Trophoblast cell (in vitro differentiated cells and primary cell): Measurements from ENCODE around the gene PMEPA1.

Experiments used
- DNase-seq, 2 donors: peaks; one replicate each; pipeline ENCODE4 v3.0.0-alpha.2; 2016
- H2AFZ ChIP-seq: 2 replicates; pipeline ENCODE4 v1.6.1; 2013; ENCODE audit warnings: low read length, moderate library complexity, mild to moderate bottlenecking; ENCODE audit not compliant: insufficient read depth, poor library complexity
- H2AK5ac ChIP-seq: 2 replicates; pipeline ENCODE4 v1.6.1; 2013; ENCODE audit warnings: mild to moderate bottlenecking, low read length
- H2BK120ac ChIP-seq: 2 replicates; pipeline ENCODE4 v1.6.1; 2013; ENCODE audit warnings: low read length, mild to moderate bottlenecking, moderate library complexity; ENCODE audit not compliant: insufficient read depth, poor library complexity
- H2BK12ac ChIP-seq: 2 replicates; pipeline ENCODE4 v1.6.1; 2013; ENCODE audit warnings: mild to moderate bottlenecking, low read length, moderate library complexity
- H2BK5ac ChIP-seq: 2 replicates; pipeline ENCODE4 v1.6.1; 2013; ENCODE audit warnings: low read length, low read depth, moderate library complexity, mild to moderate bottlenecking; ENCODE audit not compliant: poor library complexity
- H3K14ac ChIP-seq: 2 replicates; pipeline ENCODE4 v1.6.1; 2013; ENCODE audit warnings: mild to moderate bottlenecking, low read length
- H3K18ac ChIP-seq: 2 replicates; pipeline ENCODE4 v1.6.1; 2013; ENCODE audit warnings: mild to moderate bottlenecking, low read length
- H3K23ac ChIP-seq: 2 replicates; pipeline ENCODE4 v1.6.1; 2013; ENCODE audit warnings: low read length
- H3K27ac ChIP-seq: 2 replicates; pipeline ENCODE4 v1.5.1; 2013; ENCODE audit warnings: low read depth, mild to moderate bottlenecking, inconsistent platforms, low read length, moderate library complexity
- H3K27me3 ChIP-seq: 2 replicates; pipeline ENCODE4 v1.6.1; 2013; ENCODE audit warnings: inconsistent platforms, mild to moderate bottlenecking, low read length, moderate library complexity; ENCODE audit not compliant: insufficient read depth
- H3K36me3 ChIP-seq, 2 experiments: 1 replicate in 1 of 2; 2 replicates in 1 of 2; pipeline ENCODE4 v1.6.1; 2013; ENCODE audit warnings: low read length in 2 of 2, mild to moderate bottlenecking in 2 of 2, moderate library complexity in 1 of 2; ENCODE audit not compliant: insufficient read depth in 2 of 2, control insufficient read depth in 1 of 2
- H3K4ac ChIP-seq: 2 replicates; pipeline ENCODE4 v1.6.1; 2013; ENCODE audit warnings: low read depth, mild to moderate bottlenecking, low read length, moderate library complexity
- H3K4me1 ChIP-seq, 2 experiments: 1 replicate in 1 of 2; 2 replicates in 1 of 2; pipeline ENCODE4 v1.6.1; 2013; ENCODE audit warnings: low read length in 2 of 2, mild to moderate bottlenecking in 2 of 2, moderate library complexity in 1 of 2; ENCODE audit not compliant: insufficient read depth in 2 of 2, control insufficient read depth in 1 of 2
- H3K4me2 ChIP-seq: 2 replicates; pipeline ENCODE4 v1.6.1; 2013; ENCODE audit warnings: inconsistent platforms, mild to moderate bottlenecking, low read length, moderate library complexity
- H3K4me3 ChIP-seq: 2 replicates; pipeline ENCODE4 v1.5.1; 2013; ENCODE audit warnings: mild to moderate bottlenecking, low read depth, low read length, inconsistent platforms
- H3K79me1 ChIP-seq: one replicate; pipeline ENCODE4 v1.6.1; 2013; ENCODE audit warnings: low read length
- H3K79me2 ChIP-seq: 2 replicates; pipeline ENCODE4 v1.6.1; 2013; ENCODE audit warnings: low read length, mild to moderate bottlenecking; ENCODE audit not compliant: control insufficient read depth, insufficient read depth, poor library complexity
- H3K9ac ChIP-seq: 2 replicates; pipeline ENCODE4 v1.6.1; 2013; ENCODE audit warnings: mild to moderate bottlenecking, low read length
- H3K9me3 ChIP-seq: 2 replicates; pipeline ENCODE4 v1.6.1; 2013; ENCODE audit warnings: low read depth, mild to moderate bottlenecking, control low read depth, inconsistent platforms, low read length; ENCODE audit not compliant: insufficient read depth
- H4K12ac ChIP-seq: 2 replicates; pipeline ENCODE4 v1.6.1; 2013; ENCODE audit warnings: low read depth, mild to moderate bottlenecking, low read length, moderate library complexity
- H4K8ac ChIP-seq: 2 replicates; pipeline ENCODE4 v1.6.1; 2013; ENCODE audit warnings: low read depth, mild to moderate bottlenecking, low read length, moderate library complexity
- H4K91ac ChIP-seq: one replicate; pipeline ENCODE4 v1.6.1; 2013; ENCODE audit warnings: low read depth, mild to moderate bottlenecking, low read length, moderate library complexity
- WGBS: extraction: QIAGEN DNeasy Blood & Tissue Kit; methylation state at CpG from one replicate; pipeline ENCODE4 v1.1.7; 2013; ENCODE audit warnings: missing lambda C conversion rate; ENCODE audit not compliant: insufficient read length, insufficient coverage; ENCODE audit errors: extremely low coverage; 5-methylcytosine and 5-hydroxymethylcytosine counted together

PMEPA1 gene

DNA sequence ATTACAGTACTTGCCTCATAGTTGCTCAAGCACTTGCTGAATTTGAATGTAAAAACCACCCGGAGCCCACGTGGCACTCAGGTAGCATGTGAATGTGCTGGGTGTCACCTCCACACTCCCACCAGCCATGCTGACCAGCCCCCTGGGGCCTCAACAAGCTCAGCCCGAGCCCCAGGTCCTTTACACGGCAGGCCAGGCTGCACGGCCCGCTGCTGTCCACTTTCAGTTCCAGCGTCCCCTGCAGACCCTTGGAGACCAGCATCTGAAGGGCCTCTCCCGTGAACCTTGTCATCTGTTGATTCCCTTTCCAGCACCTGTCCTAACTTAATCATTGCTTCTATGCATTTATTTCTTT lies 56.3 kb downstream of the PMEPA1 start:
- Histone ChIP-seq H2AK5ac (no peak overlapping the region), H3K4me3 (no peak overlapping the region), H3K9me3 (peaks cover 2% of the 10 kb centered on the region), H3K14ac (no peak overlapping the region), H3K27me3 (no peaks in the 10 kb centered on the region), H3K9ac (no peak overlapping the region), H3K4me2 (no peak overlapping the region), H3K23ac (no peak overlapping the region), H3K36me3 (peaks cover 68% of the 10 kb centered on the region in 2 experiments), H4K91ac (no peak overlapping the region), H4K8ac (no peak overlapping the region), H2BK5ac (no peak overlapping the region), H3K79me1 (no peaks in the 10 kb centered on the region), H4K12ac (no peak overlapping the region), H3K4ac (no peak overlapping the region), H3K4me1 (peaks cover 16 to 18% of the 10 kb centered on the region in 2 experiments), H2BK12ac (no peak overlapping the region), H2BK120ac (no peak overlapping the region), H2AFZ (no peak overlapping the region), H3K18ac (no peak overlapping the region), H3K27ac (no peak overlapping the region), H3K79me2 (no peaks in the 10 kb centered on the region)
- DNase-seq, result no peak
- WGBS, result no CpG with 5 or more reads among the region's 8 CpGs

DNA sequence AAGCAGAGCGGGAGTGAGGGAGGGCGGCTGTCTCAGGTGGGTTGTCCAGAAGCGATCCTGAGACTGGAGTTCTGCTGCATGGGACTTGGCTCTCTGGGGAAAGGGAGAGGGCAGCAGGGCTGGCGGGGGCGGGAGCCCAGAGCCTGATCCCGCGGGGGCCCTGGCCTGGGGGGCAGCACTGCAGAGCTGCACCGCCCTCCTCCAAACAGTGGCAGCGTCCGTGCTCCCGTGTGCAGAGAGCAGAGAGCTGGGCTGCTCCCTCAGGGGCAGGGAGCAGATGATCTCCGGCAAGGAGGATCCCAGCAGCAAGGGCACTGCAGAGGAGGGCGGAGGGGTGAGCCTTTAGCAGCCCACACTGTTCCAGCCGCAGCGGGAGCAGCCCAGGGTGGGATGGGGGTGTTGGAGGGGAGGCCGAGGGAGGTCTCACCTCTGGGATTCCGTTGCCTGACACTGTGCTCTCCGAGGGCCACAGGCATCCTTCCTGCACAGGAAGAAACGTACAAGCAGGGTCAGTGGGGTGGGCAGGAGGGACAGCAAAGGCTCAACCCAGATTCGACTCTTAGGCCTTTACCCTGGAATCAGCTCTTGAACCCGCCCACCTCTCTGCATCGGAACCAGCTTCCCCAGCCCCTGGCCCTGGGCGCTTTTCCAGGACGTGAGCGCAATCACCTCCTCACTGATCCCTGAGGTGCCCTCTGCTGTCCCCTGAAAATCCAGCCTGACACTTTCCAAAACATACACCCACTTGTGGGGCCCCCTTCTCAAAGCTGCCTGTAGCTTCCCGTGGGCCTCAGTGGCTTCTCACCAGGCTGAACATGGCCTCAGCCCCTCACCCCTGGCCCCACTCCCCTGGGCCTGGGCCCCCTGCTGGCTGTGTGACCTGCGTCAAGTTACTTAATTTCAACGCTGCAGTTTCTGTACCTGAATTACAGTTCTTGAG lies 56.9 kb downstream of the PMEPA1 start:
- no peak overlapping the region for H3K4me3 ChIP-seq
- no peak overlapping the region for H2AK5ac ChIP-seq
- no peak overlapping the region for H3K14ac ChIP-seq
- no peaks in the 10 kb centered on the region for H3K79me2 ChIP-seq
- no peaks in the 10 kb centered on the region for H3K27me3 ChIP-seq
- H3K23ac ChIP-seq, result no peak overlapping the region
- WGBS, result no CpG with 5 or more reads among the region's 28 CpGs
- H3K9me3 ChIP-seq, result peaks cover 2% of the 10 kb centered on the region
- no peak overlapping the region for H4K12ac ChIP-seq
- peak overlapping the region; percentile 24 for H3K18ac ChIP-seq
- H3K36me3 ChIP-seq, result peaks cover 61 to 62% of the 10 kb centered on the region in 2 experiments
- no peak overlapping the region for H3K9ac ChIP-seq
- H4K91ac ChIP-seq, result no peak overlapping the region
- DNase-seq, result no peak
- no peak overlapping the region for H3K4me2 ChIP-seq
- no peak overlapping the region for H2BK12ac ChIP-seq
- H3K27ac ChIP-seq, result no peak overlapping the region
- no peak overlapping the region for H4K8ac ChIP-seq
- no peak overlapping the region for H3K4ac ChIP-seq
- no peak overlapping the region for H2BK5ac ChIP-seq
- H3K4me1 ChIP-seq, result peaks cover 16 to 18% of the 10 kb centered on the region in 2 experiments
- no peak overlapping the region for H2AFZ ChIP-seq
- no peak overlapping the region for H2BK120ac ChIP-seq
- no peaks in the 10 kb centered on the region for H3K79me1 ChIP-seq

DNA sequence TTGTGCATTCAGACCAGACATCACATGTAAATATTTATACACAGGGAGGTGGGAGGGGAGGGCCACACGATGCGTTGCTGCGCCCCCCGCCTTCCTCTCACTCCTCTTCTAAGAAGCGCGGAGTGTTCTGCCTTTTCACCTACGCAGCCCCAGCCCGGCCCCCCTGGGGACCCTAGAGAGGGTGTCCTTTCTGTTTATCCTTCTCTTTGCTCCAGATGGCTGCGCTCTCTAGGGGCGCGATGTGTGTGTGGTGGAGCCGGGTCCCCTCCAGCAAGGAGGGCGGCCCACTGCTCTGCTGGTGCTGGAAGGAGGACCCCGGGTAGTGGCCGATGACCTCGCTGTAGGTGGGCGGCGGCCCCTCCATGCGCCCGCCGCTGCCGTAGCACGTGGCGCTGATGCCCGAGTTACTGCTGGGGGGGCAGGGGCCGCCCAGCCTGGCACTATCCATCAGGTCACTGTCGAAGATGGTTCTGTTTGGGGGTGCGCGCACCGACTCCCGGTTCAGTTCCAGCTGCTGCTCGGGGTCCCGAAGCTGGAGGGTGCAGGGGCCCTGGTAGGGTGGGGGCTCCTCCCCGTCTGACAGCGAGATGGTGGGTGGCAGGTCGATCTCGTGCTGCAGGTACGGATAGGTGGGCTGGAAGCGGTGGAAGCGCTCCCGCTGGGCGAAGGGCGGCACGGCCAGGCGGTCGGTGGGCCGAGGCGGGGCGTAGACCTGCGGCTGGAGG lies 57.8 kb downstream of the PMEPA1 start:
- WGBS, result no CpG with 5 or more reads among the region's 50 CpGs

DNA sequence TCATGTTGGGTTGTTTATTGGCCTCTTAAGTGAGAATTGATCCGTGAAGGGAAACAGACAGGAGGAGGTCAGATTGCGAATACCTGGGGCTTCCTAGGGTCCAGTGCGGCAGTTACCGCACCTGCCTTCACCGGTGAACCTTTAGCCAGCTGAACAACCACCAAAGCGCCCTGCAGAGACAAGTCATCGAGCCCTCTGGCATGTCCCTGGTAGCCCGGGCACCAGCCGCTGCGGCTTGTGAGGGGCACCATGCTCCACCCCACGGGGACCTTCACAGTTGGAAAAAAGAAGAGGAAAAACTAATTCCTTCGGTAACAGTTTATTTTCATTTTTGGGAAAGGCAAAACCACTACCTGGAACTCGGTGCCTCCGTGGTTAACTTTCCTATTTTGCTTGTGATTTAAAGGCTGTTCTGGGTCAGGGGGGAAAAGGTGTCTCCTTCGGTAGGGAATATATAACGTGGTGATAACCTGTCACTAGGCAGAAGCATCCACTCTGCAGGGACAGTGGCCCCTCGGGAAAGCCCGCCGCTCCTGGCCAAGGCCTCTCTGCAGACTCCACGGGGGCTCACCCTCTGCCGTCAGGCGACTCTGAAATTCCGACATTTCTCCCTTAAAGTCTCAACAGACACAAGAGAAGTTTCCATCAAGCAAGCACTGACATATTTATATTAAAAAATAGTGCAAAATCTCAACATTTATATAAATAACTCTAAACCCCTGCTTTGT lies 58.9 kb downstream of the PMEPA1 start:
- H3K4me2 ChIP-seq, result no peak overlapping the region
- H3K4ac ChIP-seq, result no peak overlapping the region
- no peak overlapping the region for H4K12ac ChIP-seq
- H3K4me3 ChIP-seq, result no peak overlapping the region
- H2BK5ac ChIP-seq, result no peak overlapping the region
- H3K27ac ChIP-seq, result no peak overlapping the region
- H2AK5ac ChIP-seq, result no peak overlapping the region
- no peak overlapping the region for H3K23ac ChIP-seq
- peaks cover 2% of the 10 kb centered on the region for H3K9me3 ChIP-seq
- peaks cover 43 to 45% of the 10 kb centered on the region in 2 experiments for H3K36me3 ChIP-seq
- no peak overlapping the region for H2BK120ac ChIP-seq
- H4K91ac ChIP-seq, result no peak overlapping the region
- H2BK12ac ChIP-seq, result no peak overlapping the region
- H3K9ac ChIP-seq, result no peak overlapping the region
- H3K14ac ChIP-seq, result no peak overlapping the region
- no peak overlapping the region for H2AFZ ChIP-seq
- H4K8ac ChIP-seq, result no peak overlapping the region
- DNase-seq, result no peak
- no peaks in the 10 kb centered on the region for H3K79me2 ChIP-seq
- WGBS, result no CpG with 5 or more reads among the region's 23 CpGs
- no peaks in the 10 kb centered on the region for H3K27me3 ChIP-seq
- H3K18ac ChIP-seq, result no peak overlapping the region
- H3K4me1 ChIP-seq, result peaks cover 11 to 15% of the 10 kb centered on the region in 2 experiments
- H3K79me1 ChIP-seq, result no peaks in the 10 kb centered on the region

More for the DNA sequence above, 57.8 kb downstream of the PMEPA1 start:
- Histone ChIP-seq H2AK5ac (no peak overlapping the region), H3K79me2 (no peaks in the 10 kb centered on the region), H3K4me3 (peak overlapping the region; percentile 39), H3K27ac (no peak overlapping the region), H2BK120ac (no peak overlapping the region), H3K36me3 (peaks cover 53 to 55% of the 10 kb centered on the region in 2 experiments), H3K23ac (no peak overlapping the region), H3K27me3 (no peaks in the 10 kb centered on the region), H2AFZ (no peak overlapping the region), H2BK12ac (no peak overlapping the region), H4K8ac (no peak overlapping the region), H3K4me1 (peaks cover 16 to 18% of the 10 kb centered on the region in 2 experiments), H3K18ac (no peak overlapping the region), H3K4ac (no peak overlapping the region), H3K79me1 (no peaks in the 10 kb centered on the region), H3K9me3 (peaks cover 2% of the 10 kb centered on the region), H3K14ac (no peak overlapping the region), H2BK5ac (no peak overlapping the region), H4K91ac (no peak overlapping the region), H4K12ac (no peak overlapping the region), H3K4me2 (no peak overlapping the region), H3K9ac (no peak overlapping the region)
- DNase-seq, result no peak
